Heart left ventricle (tissue), 16 donors: ENCODE results near the gene VIP. TPM values are rescaled to one million over a fixed set of nuclear protein-coding genes. Genes with fewer than 3 reads are reported as not detected.

Source experiments
- ATAC-seq, 4 donors: fragments of 200-7000 bp; cut with Tn5 transposase; one replicate each; pipeline ENCODE4 v1.9.1; 2020 to 2022; ENCODE audit warnings: moderate library complexity in 4 of 4, mild to moderate bottlenecking in 3 of 4, moderate number of reproducible peaks in 1 of 4
- DNase-seq, 5 donors: peaks; one replicate each; pipeline ENCODE4 v3.0.0-alpha.2; 2020
- H3K27ac ChIP-seq, 12 donors: fragments of 200-600 bp; sonication (generic) in 4 of 12; one replicate each; pipeline versions ENCODE4 v1.5.0 to v1.8.0; 2016 to 2022; ENCODE audit warnings: mild to moderate bottlenecking in 2 of 12
- H3K27me3 ChIP-seq, 9 donors: fragments of 200-600 bp; sonication (generic) in 2 of 9; one replicate each; pipeline versions ENCODE4 v1.5.1 to v1.8.0; 2016 to 2022; ENCODE audit warnings: mild to moderate bottlenecking in 3 of 9
- H3K36me3 ChIP-seq, 9 donors: fragments of 200-600 bp; sonication (generic) in 2 of 9; one replicate each; pipeline versions ENCODE4 v1.5.0 to v1.8.0; 2018 to 2022; ENCODE audit warnings: mild to moderate bottlenecking in 2 of 9
- H3K4me1 ChIP-seq, 12 donors: fragments of 200-600 bp; sonication (generic) in 4 of 12; one replicate each; pipeline versions ENCODE4 v1.5.0 to v1.8.0; 2016 to 2022; ENCODE audit warnings: mild to moderate bottlenecking in 3 of 12
- H3K4me3 ChIP-seq, 12 donors: fragments of 200-600 bp; sonication (generic) in 4 of 12; one replicate each; pipeline versions ENCODE4 v1.5.0 to v1.8.0; 2017 to 2022; ENCODE audit warnings: mild to moderate bottlenecking in 9 of 12, moderate library complexity in 4 of 12
- H3K9me3 ChIP-seq, 12 donors: fragments of 200-600 bp; sonication (generic) in 4 of 12; one replicate each; pipeline versions ENCODE4 v1.5.0 to v1.8.0; 2016 to 2022; ENCODE audit warnings: mild to moderate bottlenecking in 1 of 12
- CTCF ChIP-seq, 12 donors: fragments of 200-600 bp; sonication (generic) in 4 of 12; IDR thresholded peaks; one replicate each; pipeline versions ENCODE4 v1.5.0 to v1.8.0; 2018 to 2022; ENCODE audit warnings: antibody characterized with exemption in 12 of 12, mild to moderate bottlenecking in 5 of 12
- POLR2A ChIP-seq, 2 donors: fragments of 450-650 bp; IDR thresholded peaks; one replicate each; pipeline ENCODE4 v1.6.1; 2017; ENCODE audit warnings: antibody characterized with exemption in 2 of 2, mild to moderate bottlenecking in 2 of 2, moderate library complexity in 2 of 2
- WGBS, 4 donors: extraction: QIAGEN DNeasy Blood & Tissue Kit in 2 of 4; methylation state at CpG; one replicate each; pipeline versions ENCODE4 v1.1.5 to v1.1.7; 2013 to 2018; 5-methylcytosine and 5-hydroxymethylcytosine counted together
- intact Hi-C, 10 donors: fragments of 100-400 bp; cut with DNase I; formaldehyde crosslinking; loops; one replicate each; pipeline versions ENCODE4 v1.11.1 to v1.14.2; 2022
- polyA plus RNA-seq, 2 donors: library from polyadenylated mRNA; stranded (reverse); fragments of 200-250 nt; gene quantifications; one replicate each; pipeline ENCODE4 v1.2.3, GENCODE V29; 2013
- total RNA-seq, 9 donors: library from RNA; depleted of rRNA in 2 of 9; stranded (reverse); fragments of >200 nt in 2 of 9; fragmentation: NEBNext Ultra II Directional in 3 of 9; extraction: Animal tissue kit (Norgen Biotek cat#: 25700) in 3 of 9; gene quantifications; one replicate each; pipeline versions ENCODE4 v1.1.0 to v1.2.4, GENCODE V29; 2016 to 2023
- donor health status: ischemic (EF 13 %, LVEDD 7.1; RV severe dilation, severe dysfunction).
- donor health status: healthy with polysubstance abuse.
- donor health status: DM: no; HTN: yes; CAD: no.
- donor health status: DM: no; HTN: no; CAD: no.
- donor health status: ischemic (EF 25% LVEDD 6.9; RV normal size, moderate dysfunction).
- donor health status: ischemic (EF 25% LVEDD 5.7; RV mildly dilated, moderate dysfunction).
- donor health status: healthy.
- donor health status: DM: yes; HTN: yes; CAD: no.
- donor health status: ischemic (EF 35%, LVEDD 5.7; RV mildly dilated, moderate dysfunction).
- donor health status: nonischemic (EF 11% LVEDD 7.7; RV severe dilation, severe dysfunction).
- donor health status: DM: yes; HTN: yes; CAD: no.
- donor health status: PGD.
- donor health status: ischemic (EF 29% LVEDD 5.4; RV normal size, mild dysfunction).
- donor health status: nonischemic (EF 23%, LVEDD 6.1; RV moderate dilation, normal function).

The VIP gene
- total and polyA plus RNA-seq, 11 donors, result 0.29 to 3.9 (median 0.46) TPM; not detected in 3

GRCh38 chr6:152723398-152723797 lies 27.2 kb upstream of the VIP start:
- intact Hi-C loops, result no loop called here
- Histone ChIP-seq H3K27me3 (no peaks in the 10 kb centered on the region), H3K4me1 (peaks cover 0 to 7% (median 0%) of the 10 kb centered on the region in 12 donors), H3K9me3 (no peaks in the 10 kb centered on the region), H3K27ac (no peak overlapping the region), H3K4me3 (no peak overlapping the region), H3K36me3 (peaks cover 0 to 24% (median 0%) of the 10 kb centered on the region in 9 donors)
- ATAC-seq, result no peak
- DNase-seq, result no peak
- no peak for TF ChIP-seq POLR2A (IDR thresholded peaks at IDR 0.05)
- no peak for TF ChIP-seq CTCF (IDR thresholded peaks at IDR 0.05)
- 55 to 78% (median 65%) methylated on average over 1 of the region's 1 CpG for WGBS, 4 donors

- 57 to 88% (median 67%) methylated on average over 4 of the region's 4 CpGs for WGBS, 4 donors
- Histone ChIP-seq H3K36me3 (peaks cover 0 to 24% (median 0%) of the 10 kb centered on the region in 9 donors), H3K4me3 (no peak overlapping the region), H3K27ac (no peak overlapping the region), H3K27me3 (no peaks in the 10 kb centered on the region), H3K4me1 (no peaks in the 10 kb centered on the region), H3K9me3 (no peaks in the 10 kb centered on the region)
- no peak for TF ChIP-seq POLR2A (IDR thresholded peaks at IDR 0.05)
- TF ChIP-seq CTCF (IDR thresholded peaks at IDR 0.05), result no peak
- no peak for ATAC-seq
- no peak for DNase-seq
- intact Hi-C loops, result no loop called here
Measured at GRCh38 chr6:152726313-152726712, 24.3 kb upstream of the VIP start.

GRCh38 chr6:152727507-152727906 lies 23.1 kb upstream of the VIP start:
- WGBS, 4 donors, result 92 to 94% (median 93%) methylated on average over 3 of the region's 3 CpGs
- Histone ChIP-seq H3K27me3 (no peaks in the 10 kb centered on the region), H3K4me3 (no peak overlapping the region), H3K36me3 (peaks cover 0 to 15% (median 0%) of the 10 kb centered on the region in 9 donors), H3K9me3 (peaks cover 0 to 4% (median 0%) of the 10 kb centered on the region in 12 donors), H3K4me1 (no peaks in the 10 kb centered on the region), H3K27ac (no peak overlapping the region)
- no peak for TF ChIP-seq CTCF (IDR thresholded peaks at IDR 0.05)
- TF ChIP-seq POLR2A (IDR thresholded peaks at IDR 0.05), result no peak
- ATAC-seq (no peak), DNase-seq (no peak)
- intact Hi-C loops, result no loop called here

- Histone ChIP-seq H3K36me3 (no peaks in the 10 kb centered on the region), H3K4me1 (no peaks in the 10 kb centered on the region), H3K27ac (no peak overlapping the region), H3K27me3 (no peaks in the 10 kb centered on the region), H3K4me3 (no peak overlapping the region), H3K9me3 (peaks cover 0 to 14% (median 0%) of the 10 kb centered on the region in 12 donors)
- DNase-seq (no peak), ATAC-seq (no peak)
- intact Hi-C loops, result no loop called here
- TF ChIP-seq CTCF (IDR thresholded peaks at IDR 0.05), result no peak
- TF ChIP-seq POLR2A (IDR thresholded peaks at IDR 0.05), result no peak
- 86 to 91% (median 87%) methylated on average over 2 of the region's 2 CpGs for WGBS, 4 donors
Measured at GRCh38 chr6:152734630-152735029, 16.0 kb upstream of the VIP start.
